K562 (cell line): Measurements from ENCODE around the gene ARL8A. TPM values are rescaled to one million over a fixed set of nuclear protein-coding genes. Genes with fewer than 3 reads are reported as not detected.

Source experiments
- ARID1B ChIP-seq: fragments of 450-650 bp; IDR thresholded peaks from 2 replicates; pipeline ENCODE4 v1.6.1; 2016; ENCODE audit warnings: antibody characterized with exemption, mild to moderate bottlenecking, inconsistent platforms
- CBFA2T3 ChIP-seq: fragments of 450-650 bp; IDR thresholded peaks from 2 replicates; pipeline ENCODE4 v1.6.1; 2017
- CREB5 ChIP-seq: fragments of 250-450 bp; sonication (Bioruptor Pico); IDR thresholded peaks from 2 replicates; pipeline ENCODE4 v1.5.0; 2020; ENCODE audit warnings: mild to moderate bottlenecking
- CTBP1 ChIP-seq: fragments of 450-650 bp; IDR thresholded peaks from 2 replicates; pipeline ENCODE4 v1.6.1; 2016; ENCODE audit warnings: borderline replicate concordance
- FUS ChIP-seq: fragments of 200-400 bp; formaldehyde crosslinking; optimal IDR thresholded peaks from 2 replicates; pipeline ENCODE3; 2017; ENCODE audit warnings: low read depth, low read length
- L3MBTL2 ChIP-seq: fragments of 450-650 bp; IDR thresholded peaks from 2 replicates; pipeline ENCODE4 v1.6.1; 2016; ENCODE audit warnings: mild to moderate bottlenecking, moderate library complexity
- MAZ ChIP-seq, 2 experiments: fragments of 450-650 bp in 1 of 2; sonication (generic) in 1 of 2; formaldehyde crosslinking; IDR thresholded peaks in 1 of 2; conservative IDR thresholded peaks in 1 of 2; 2 replicates each; pipeline versions ENCODE4 v1.4.0 to v1.5.0; 2020; ENCODE audit warnings: mild to moderate bottlenecking in 1 of 2, missing genetic modification reagents in 1 of 2
- MNT ChIP-seq, 2 experiments: fragments of 450-650 bp; conservative IDR thresholded peaks; 2 replicates each; pipeline ENCODE4 v1.6.1; 2017; ENCODE audit warnings: mild to moderate bottlenecking in 2 of 2, moderate library complexity in 2 of 2
- MTA2 ChIP-seq: fragments of 450-650 bp; IDR thresholded peaks from 2 replicates; pipeline ENCODE4 v1.6.1; 2016; ENCODE audit warnings: low read depth
- MYNN ChIP-seq, 2 experiments: sonication (generic); formaldehyde crosslinking in 1 of 2; IDR thresholded peaks; 2 replicates each; pipeline versions ENCODE4 v1.5.0 to v1.6.1; 2016 to 2020; ENCODE audit warnings: antibody characterized with exemption in 1 of 2, missing genetic modification reagents in 1 of 2
- NFIC ChIP-seq: fragments of 450-650 bp; IDR thresholded peaks from 2 replicates; pipeline ENCODE4 v1.6.1; 2017; ENCODE audit warnings: mild to moderate bottlenecking, inconsistent platforms
- PATZ1 ChIP-seq: fragments of 250-450 bp; sonication (Bioruptor Pico); IDR thresholded peaks from 2 replicates; pipeline ENCODE4 v1.5.0; 2020; ENCODE audit warnings: mild to moderate bottlenecking, borderline replicate concordance
- RB1 ChIP-seq: fragments of 450-650 bp; IDR thresholded peaks from 2 replicates; pipeline ENCODE4 v1.6.1; 2017; ENCODE audit warnings: low read depth, mild to moderate bottlenecking
- TCF3 ChIP-seq: sonication (generic); formaldehyde crosslinking; IDR thresholded peaks from 2 replicates; pipeline ENCODE4 v1.4.0; 2020; ENCODE audit warnings: mild to moderate bottlenecking, missing genetic modification reagents
- WHSC1 ChIP-seq: IDR thresholded peaks from one replicate; pipeline ENCODE4 v1.6.1; 2012; ENCODE audit warnings: low read length, control low read depth, inconsistent platforms
- ZBTB26 ChIP-seq: fragments of 450-650 bp; formaldehyde crosslinking; IDR thresholded peaks from 2 replicates; pipeline ENCODE4 v1.4.0; 2022; ENCODE audit warnings: missing genetic modification characterization
- ZBTB7A ChIP-seq: IDR thresholded peaks from 2 replicates; pipeline ENCODE4 v1.6.1; 2011; ENCODE audit warnings: low read depth, mild to moderate bottlenecking, low read length, moderate library complexity, borderline replicate concordance; ENCODE audit not compliant: control insufficient read depth
- ZNF12 ChIP-seq: sonication (generic); formaldehyde crosslinking; IDR thresholded peaks from 2 replicates; pipeline ENCODE4 v1.4.0; 2020; ENCODE audit warnings: mild to moderate bottlenecking, missing genetic modification reagents
- ZNF253 ChIP-seq: fragments of 250-450 bp; sonication (Bioruptor Pico); conservative IDR thresholded peaks from 2 replicates; pipeline ENCODE4 v1.6.1; 2021; ENCODE audit warnings: mild to moderate bottlenecking
- polyA plus RNA-seq, 8 experiments: library from polyadenylated mRNA; depleted of rRNA in 4 of 8; stranded (reverse) in 5 of 8; unstranded in 3 of 8; fragments of >200 nt; fragmentation: Nextera tagmentation in 2 of 8; fragmentation: Illumina TruSeq in 1 of 8; extraction: Ambion mirVana in 2 of 8; extraction: Trizol in 1 of 8; gene quantifications; 2 replicates each; pipeline versions ENCODE4 v1.2.1 to v1.2.3, GENCODE V29; 2011 to 2014; ENCODE audit warnings: inconsistent platforms in 1 of 8, missing spikeins in 1 of 8
- total RNA-seq, 7 experiments: library from RNA; depleted of rRNA in 6 of 7; stranded (reverse); fragments of >200 nt in 6 of 7; fragmentation: Illumina TruSeq in 2 of 7; extraction: Trizol in 2 of 7; gene quantifications; 2 replicates each; pipeline versions ENCODE4 v1.2.1 to v1.2.3, GENCODE V29; 2011 to 2021; ENCODE audit warnings: low replicate concordance in 1 of 7

Gene ARL8A
- total and polyA plus RNA-seq, 9 of the 15 experiments (the other 6 are each of a cell fraction or from before 2014, with no cell fraction given) = 0.17 to 27.3 (median 15.6) TPM

DNA sequence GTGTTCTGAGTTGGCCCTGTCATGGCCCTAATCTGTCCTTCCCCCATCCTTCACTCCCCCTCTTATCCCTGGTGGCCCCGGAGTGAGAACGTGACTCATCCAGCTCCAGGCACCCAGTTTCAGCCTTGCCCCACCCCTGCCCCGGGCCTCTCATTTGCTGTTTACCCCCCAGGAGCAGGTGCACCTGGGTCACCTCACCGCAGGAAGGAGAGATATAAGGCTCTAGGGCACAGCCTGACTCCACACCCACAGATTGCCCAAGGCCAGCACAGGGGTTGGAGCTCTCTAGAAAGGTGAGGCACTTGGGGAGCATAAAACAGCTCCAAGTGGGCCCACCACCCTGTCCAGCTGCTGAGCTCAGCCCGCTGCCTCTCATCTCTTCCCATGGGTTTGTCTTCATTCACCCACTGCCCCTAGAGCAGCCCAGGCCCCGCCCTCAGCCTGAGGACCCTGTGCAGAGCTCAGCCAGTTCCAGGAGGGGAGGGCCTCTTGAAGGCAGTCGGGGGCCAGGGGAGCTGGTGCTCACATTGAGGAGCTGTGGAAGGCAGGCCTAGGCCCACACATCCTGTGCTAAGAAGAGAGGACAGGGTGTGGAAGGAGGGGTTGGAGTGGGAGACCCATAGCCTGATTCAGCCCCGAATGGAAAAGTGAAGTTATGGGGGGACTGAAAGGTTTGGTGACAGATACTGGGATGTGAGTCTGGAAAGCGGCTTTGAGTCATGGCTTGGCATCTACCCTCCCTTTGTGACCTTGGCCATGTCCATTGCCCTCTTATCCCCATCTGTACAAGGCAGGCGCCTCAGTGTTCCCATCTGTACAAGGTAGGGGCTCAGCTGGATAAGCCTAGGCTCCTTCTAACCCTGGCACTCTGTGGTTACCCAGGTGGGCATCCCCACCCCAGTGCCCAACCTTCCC lies 37.9 kb downstream of the ARL8A start (continued):
- peak; percentile 87 for TF ChIP-seq ARID1B
- TF ChIP-seq PATZ1 = no peak
- 0 out of 2 replicates have a peak, but pooled peaks have one; percentile 33 for TF ChIP-seq NFIC
- TF ChIP-seq ZBTB7A = 0 out of 2 replicates have a peak, but pooled peaks have one; percentile 35
- no peak for TF ChIP-seq FUS
- no peak for TF ChIP-seq CREB5 (CRISPR knock-in tag)
- TF ChIP-seq MYNN (IDR thresholded peaks at IDR 0.05) = peak; percentile 88
- TF ChIP-seq MYNN (CRISPR knock-in tag; IDR thresholded peaks at IDR 0.05) = no peak
- peak; percentile 7; the same call in 1 of the 2 replicates for TF ChIP-seq L3MBTL2
- TF ChIP-seq ZNF12 = no peak
- TF ChIP-seq MTA2 = peak; percentile 41; the same call in 1 of the 2 replicates
- no peak for TF ChIP-seq ZBTB26 (CRISPR knock-in tag)
- peak; percentile 48; the same call in 1 of the 2 replicates for TF ChIP-seq TCF3 (CRISPR knock-in tag)
- no peak for TF ChIP-seq WHSC1
- TF ChIP-seq CTBP1 = peak; percentile 63; the same call in 1 of the 2 replicates
- TF ChIP-seq MAZ (CRISPR knock-in tag; conservative IDR thresholded peaks at IDR 0.05 in 1 of 2, IDR thresholded peaks at IDR 0.05 in 1 of 2) = peak in 1 of 2 experiments; percentile 28; a peak in 2 of 4 replicates
- peak; percentile 50; the same call in 1 of the 2 replicates for TF ChIP-seq RB1
- no peak for TF ChIP-seq ZNF253 (CRISPR knock-in tag)
- TF ChIP-seq CBFA2T3 = peak; percentile 77
- TF ChIP-seq MNT (conservative IDR thresholded peaks at IDR 0.05) = peak in 1 of 2 experiments; percentile 29; a peak in 1 of 4 replicates
